ENCODE data around the gene MINDY4. TPM values are rescaled to one million over a fixed set of nuclear protein-coding genes. Genes with fewer than 3 reads are reported as not detected.

The MINDY4 gene
- total RNA-seq, 2 experiments from 2014 or later: 1.2 to 1.4 TPM

- Mint-ChIP-seq H3K27ac (no peak overlapping the region), H3K4me3 (no peak overlapping the region), H3K9me3 (no peaks in the 10 kb centered on the region), H3K4me1 (ENCODE audit: low read depth) (no peaks in the 10 kb centered on the region), H3K36me3 (ENCODE audit: low read depth) (no peaks in the 10 kb centered on the region), H3K27me3 (ENCODE audit: low read depth) (no peaks in the 10 kb centered on the region)
- DNase-seq: no peak
- CTCF ChIA-PET: interaction anchor here (0.9 to 1.5 kb wide), 2 partner anchors 14 to 50 kb away, joined by 3 to 5 read pairs; no protein-coding TSS in a partner anchor
- intact Hi-C loops (cut with micrococcal nuclease): no loop called here
Measured at GRCh38 chr7:30888747-30889146, 117.5 kb downstream of the MINDY4 start.

DNA sequence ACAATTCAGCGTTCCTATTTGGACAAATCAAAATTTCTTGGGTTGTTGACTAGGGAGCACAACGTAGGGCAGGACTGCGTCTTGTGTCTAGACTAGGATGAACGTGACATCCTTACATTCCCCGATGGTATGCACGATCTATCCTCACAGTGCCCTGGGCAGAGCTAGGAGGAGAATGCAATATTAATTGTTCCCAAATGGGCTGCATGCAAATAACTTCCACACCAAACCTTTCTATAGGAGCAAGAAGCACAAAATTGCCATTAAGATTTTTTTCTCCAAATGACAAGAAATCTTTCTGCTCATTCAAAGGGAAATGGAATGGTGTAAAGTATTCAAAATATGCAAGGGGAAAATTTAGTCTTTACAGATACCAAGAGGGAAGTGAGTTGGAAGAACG is 119.0 kb downstream of the MINDY4 start:
- no peak for DNase-seq
- CTCF ChIA-PET: no interaction called here
- Mint-ChIP-seq H3K27me3 (ENCODE audit: low read depth) (no peaks in the 10 kb centered on the region), H3K4me3 (no peak overlapping the region), H3K36me3 (ENCODE audit: low read depth) (no peaks in the 10 kb centered on the region), H3K9me3 (no peaks in the 10 kb centered on the region), H3K4me1 (ENCODE audit: low read depth) (no peaks in the 10 kb centered on the region), H3K27ac (no peak overlapping the region)
- intact Hi-C loops (cut with micrococcal nuclease): no loop called here

- H3K9me3 Mint-ChIP-seq: no peaks in the 10 kb centered on the region
- H3K27me3 Mint-ChIP-seq (ENCODE audit: low read depth): no peaks in the 10 kb centered on the region
- DNase-seq: no peak
- no peaks in the 10 kb centered on the region for H3K36me3 Mint-ChIP-seq (ENCODE audit: low read depth)
- intact Hi-C loops (cut with micrococcal nuclease): no loop called here
- H3K27ac Mint-ChIP-seq: no peak overlapping the region
- CTCF ChIA-PET: interaction anchor here (0.6 kb wide), 1 partner anchor 369 kb away, joined by 4 read pairs; no protein-coding TSS in a partner anchor
- no peak overlapping the region for H3K4me3 Mint-ChIP-seq
- no peaks in the 10 kb centered on the region for H3K4me1 Mint-ChIP-seq (ENCODE audit: low read depth)
Measured at GRCh38 chr7:30893357-30893756, 122.1 kb downstream of the MINDY4 start.

DNA sequence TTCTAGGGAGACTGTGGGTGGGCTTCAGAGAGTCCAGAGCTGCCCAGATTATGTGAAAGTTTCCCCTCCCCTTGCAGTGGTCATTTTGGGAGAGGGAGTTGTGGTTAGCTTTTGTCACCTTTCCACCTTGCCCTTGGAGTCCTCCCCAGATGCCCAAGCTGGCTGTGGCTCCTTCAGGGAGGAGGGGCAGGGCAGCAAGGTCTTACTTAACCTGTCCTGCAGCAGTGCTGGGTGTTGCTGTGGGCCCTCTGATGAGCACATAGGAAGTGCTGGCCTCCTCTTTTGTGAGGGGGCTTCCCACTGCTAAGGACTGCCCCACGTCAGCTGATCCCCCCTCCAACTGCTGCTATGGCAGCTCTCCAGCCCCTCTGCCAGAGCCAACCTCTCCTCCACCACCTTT is 122.8 kb downstream of the MINDY4 start:
- intact Hi-C loops (cut with micrococcal nuclease): no loop called here
- no peak overlapping the region for H3K27ac Mint-ChIP-seq
- H3K4me3 Mint-ChIP-seq: no peak overlapping the region
- H3K27me3 Mint-ChIP-seq (ENCODE audit: low read depth): no peaks in the 10 kb centered on the region
- CTCF ChIA-PET: no interaction called here
- H3K36me3 Mint-ChIP-seq (ENCODE audit: low read depth): no peaks in the 10 kb centered on the region
- no peaks in the 10 kb centered on the region for H3K4me1 Mint-ChIP-seq (ENCODE audit: low read depth)
- no peaks in the 10 kb centered on the region for H3K9me3 Mint-ChIP-seq
- no peak for DNase-seq

- Mint-ChIP-seq H3K27ac (no peak overlapping the region), H3K36me3 (ENCODE audit: low read depth) (no peaks in the 10 kb centered on the region), H3K27me3 (ENCODE audit: low read depth) (no peaks in the 10 kb centered on the region), H3K4me3 (no peak overlapping the region), H3K4me1 (ENCODE audit: low read depth) (no peaks in the 10 kb centered on the region), H3K9me3 (no peaks in the 10 kb centered on the region)
- CTCF ChIA-PET: no interaction called here
- DNase-seq: no peak
- intact Hi-C loops (cut with micrococcal nuclease): no loop called here
Measured at GRCh38 chr7:30894866-30895605, 123.8 kb downstream of the MINDY4 start.

DNA sequence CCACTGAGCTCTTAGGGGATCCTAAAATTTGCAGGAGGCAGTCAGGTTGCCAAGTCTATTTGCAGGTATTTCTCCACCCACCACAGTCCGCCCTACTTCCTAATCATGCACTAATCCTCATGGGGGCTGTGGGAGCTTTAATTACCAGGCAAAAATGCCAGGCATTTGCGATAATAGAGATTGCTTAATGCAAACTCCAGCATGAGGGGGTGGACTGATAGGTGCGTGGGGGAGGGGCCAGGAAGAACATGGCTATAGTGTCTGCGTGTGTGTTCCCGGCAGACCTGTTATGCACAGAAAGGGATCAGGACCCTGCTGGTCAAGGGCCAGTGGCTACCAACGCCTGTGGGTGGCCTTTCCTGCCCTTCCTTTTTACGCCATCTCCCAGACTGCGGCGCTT is 124.8 kb downstream of the MINDY4 start:
- CTCF ChIA-PET: no interaction called here
- intact Hi-C loops (cut with micrococcal nuclease): no loop called here
- DNase-seq: no peak
- H3K4me1 Mint-ChIP-seq (ENCODE audit: low read depth): no peaks in the 10 kb centered on the region
- no peaks in the 10 kb centered on the region for H3K9me3 Mint-ChIP-seq
- no peaks in the 10 kb centered on the region for H3K27me3 Mint-ChIP-seq (ENCODE audit: low read depth)
- no peak overlapping the region for H3K27ac Mint-ChIP-seq
- H3K4me3 Mint-ChIP-seq: no peak overlapping the region
- H3K36me3 Mint-ChIP-seq (ENCODE audit: low read depth): no peaks in the 10 kb centered on the region

DNA sequence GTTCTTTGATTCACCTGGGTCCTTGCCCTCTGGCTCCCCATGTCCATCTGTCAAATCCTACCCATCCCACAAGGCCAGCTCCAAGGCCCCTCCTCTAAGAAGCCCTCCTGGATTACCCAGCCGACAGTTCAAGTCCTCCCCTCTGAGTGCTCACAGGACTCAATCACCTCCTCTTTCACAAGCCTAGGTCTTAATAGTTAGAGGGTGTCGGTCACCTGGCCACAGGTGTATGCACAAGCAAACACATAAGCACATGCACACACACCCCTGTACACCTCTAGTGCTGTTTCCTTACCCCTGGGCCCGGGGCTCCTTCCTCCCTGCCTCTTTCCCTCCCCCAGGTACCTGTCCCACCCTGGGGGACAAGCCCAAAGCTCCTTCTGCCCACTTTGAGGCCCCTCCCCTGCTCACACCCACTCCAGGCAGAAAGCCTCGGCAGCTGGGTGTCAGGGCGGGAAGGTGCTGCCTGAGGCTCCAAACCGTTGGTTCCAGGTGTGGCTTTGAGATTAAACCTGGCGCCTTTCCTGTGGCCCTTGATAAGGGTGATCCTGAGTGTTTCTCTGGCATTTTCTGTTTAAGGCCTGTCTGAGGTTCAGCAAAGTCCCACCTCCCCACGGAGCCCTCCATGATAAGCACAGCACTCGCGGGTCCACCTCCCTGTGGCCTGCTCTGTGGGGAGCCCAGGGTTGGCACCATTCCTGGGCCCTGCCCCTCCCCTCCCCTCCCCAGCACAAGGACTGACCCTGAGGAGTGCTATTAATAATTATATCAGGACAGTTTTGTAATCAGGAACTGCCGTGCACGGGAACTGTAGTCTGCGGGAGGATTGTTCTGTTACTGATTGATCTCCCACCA is 125.8 kb downstream of the MINDY4 start:
- no peak for DNase-seq
- Mint-ChIP-seq H3K36me3 (ENCODE audit: low read depth) (no peaks in the 10 kb centered on the region), H3K4me3 (no peak overlapping the region), H3K4me1 (ENCODE audit: low read depth) (no peaks in the 10 kb centered on the region), H3K27ac (no peak overlapping the region), H3K27me3 (ENCODE audit: low read depth) (no peaks in the 10 kb centered on the region), H3K9me3 (no peaks in the 10 kb centered on the region)
- CTCF ChIA-PET: no interaction called here
- intact Hi-C loops (cut with micrococcal nuclease): no loop called here

- Mint-ChIP-seq H3K27me3 (ENCODE audit: low read depth) (no peaks in the 10 kb centered on the region), H3K27ac (no peak overlapping the region), H3K4me3 (no peak overlapping the region), H3K36me3 (ENCODE audit: low read depth) (no peaks in the 10 kb centered on the region), H3K9me3 (no peaks in the 10 kb centered on the region), H3K4me1 (ENCODE audit: low read depth) (no peaks in the 10 kb centered on the region)
- CTCF ChIA-PET: interaction anchor here (0.7 kb wide), 1 partner anchor 223 kb away, joined by 4 read pairs; no protein-coding TSS in a partner anchor
- intact Hi-C loops (cut with micrococcal nuclease): no loop called here
- no peak for DNase-seq
Measured at GRCh38 chr7:30897770-30898169, 126.6 kb downstream of the MINDY4 start.

- no peaks in the 10 kb centered on the region for H3K36me3 Mint-ChIP-seq (ENCODE audit: low read depth)
- no peak for DNase-seq
- no peaks in the 10 kb centered on the region for H3K27me3 Mint-ChIP-seq (ENCODE audit: low read depth)
- CTCF ChIA-PET: interaction anchor here (0.7 kb wide), 1 partner anchor 222 kb away, joined by 4 read pairs; no protein-coding TSS in a partner anchor
- intact Hi-C loops (cut with micrococcal nuclease): no loop called here
- no peak overlapping the region for H3K27ac Mint-ChIP-seq
- H3K4me1 Mint-ChIP-seq (ENCODE audit: low read depth): no peaks in the 10 kb centered on the region
- H3K4me3 Mint-ChIP-seq: no peak overlapping the region
- H3K9me3 Mint-ChIP-seq: no peaks in the 10 kb centered on the region
Measured at GRCh38 chr7:30898411-30898810, 127.2 kb downstream of the MINDY4 start.

DNA sequence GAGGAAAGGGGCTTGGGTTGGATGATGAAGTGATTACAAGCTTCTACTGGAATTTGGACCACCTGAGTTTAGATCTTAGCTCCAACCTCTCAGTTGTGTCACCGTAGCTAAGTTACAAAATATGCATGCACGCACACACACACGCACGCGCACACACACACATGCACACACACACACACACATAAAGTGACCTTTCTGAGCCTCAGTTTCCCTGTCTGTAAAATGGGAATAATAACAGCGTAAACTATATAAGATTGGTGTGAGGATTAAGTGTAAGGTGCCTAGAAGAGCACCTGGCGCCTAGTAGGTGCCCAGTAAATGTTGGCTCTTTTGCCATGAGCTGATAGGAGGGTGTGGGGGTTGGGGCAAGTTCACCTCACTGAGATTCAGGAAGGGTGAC is 127.8 kb downstream of the MINDY4 start:
- Mint-ChIP-seq H3K27me3 (ENCODE audit: low read depth) (no peaks in the 10 kb centered on the region), H3K4me1 (ENCODE audit: low read depth) (no peaks in the 10 kb centered on the region), H3K36me3 (ENCODE audit: low read depth) (no peaks in the 10 kb centered on the region), H3K27ac (no peak overlapping the region), H3K9me3 (no peaks in the 10 kb centered on the region), H3K4me3 (no peak overlapping the region)
- intact Hi-C loops (cut with micrococcal nuclease): no loop called here
- CTCF ChIA-PET: no interaction called here
- no peak for DNase-seq

- no peaks in the 10 kb centered on the region for H3K9me3 Mint-ChIP-seq
- H3K4me1 Mint-ChIP-seq (ENCODE audit: low read depth): no peaks in the 10 kb centered on the region
- CTCF ChIA-PET: no interaction called here
- no peak overlapping the region for H3K4me3 Mint-ChIP-seq
- H3K27me3 Mint-ChIP-seq (ENCODE audit: low read depth): no peaks in the 10 kb centered on the region
- DNase-seq: no peak
- H3K36me3 Mint-ChIP-seq (ENCODE audit: low read depth): no peaks in the 10 kb centered on the region
- no peak overlapping the region for H3K27ac Mint-ChIP-seq
- intact Hi-C loops (cut with micrococcal nuclease): no loop called here
Measured at GRCh38 chr7:30899630-30900029, 128.4 kb downstream of the MINDY4 start.

DNA sequence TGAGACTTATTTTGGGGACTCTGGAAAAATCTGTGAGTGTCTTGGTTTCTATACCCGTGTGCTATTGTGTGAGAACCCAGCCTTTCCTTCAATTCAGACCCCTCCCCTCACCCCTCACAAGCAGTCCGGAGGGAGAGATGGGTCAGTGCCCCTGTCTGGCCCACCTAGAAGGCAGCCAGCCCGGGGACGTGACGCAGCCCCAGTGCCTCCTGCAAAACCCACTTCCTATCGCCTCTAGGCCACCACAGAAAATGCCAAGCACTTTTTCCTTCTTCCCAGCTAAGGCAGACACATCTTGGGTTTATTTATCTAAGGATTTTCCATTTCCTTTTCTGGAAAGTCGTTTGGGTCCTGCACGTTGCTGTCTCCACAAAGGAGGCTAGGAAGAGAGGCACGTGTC is 128.8 kb downstream of the MINDY4 start:
- no peak for DNase-seq
- Mint-ChIP-seq H3K4me1 (ENCODE audit: low read depth) (no peaks in the 10 kb centered on the region), H3K9me3 (no peaks in the 10 kb centered on the region), H3K27me3 (ENCODE audit: low read depth) (no peaks in the 10 kb centered on the region), H3K27ac (no peak overlapping the region), H3K36me3 (ENCODE audit: low read depth) (no peaks in the 10 kb centered on the region), H3K4me3 (no peak overlapping the region)
- CTCF ChIA-PET: no interaction called here
- intact Hi-C loops (cut with micrococcal nuclease): no loop called here

Data from activated naive CD4-positive, alpha-beta T cell treated with anti-CD3 and anti-CD28 coated beads for 36 hours (primary cell).